NCI-H2081 treated with DMSO at 0.1 percent for 48 hours (cell line): ENCODE data around the gene DYRK1A.
"Not testable (repeated sequence)": the region's sequence is repeated elsewhere in the genome, so short reads cannot be mapped to it uniquely, and the experiment has no call there.

Experiments used
- DNase-seq: peaks from one replicate; lab custom pipeline; 2025; lab: John Stamatoyannopoulos, UW

DYRK1A gene

DNA sequence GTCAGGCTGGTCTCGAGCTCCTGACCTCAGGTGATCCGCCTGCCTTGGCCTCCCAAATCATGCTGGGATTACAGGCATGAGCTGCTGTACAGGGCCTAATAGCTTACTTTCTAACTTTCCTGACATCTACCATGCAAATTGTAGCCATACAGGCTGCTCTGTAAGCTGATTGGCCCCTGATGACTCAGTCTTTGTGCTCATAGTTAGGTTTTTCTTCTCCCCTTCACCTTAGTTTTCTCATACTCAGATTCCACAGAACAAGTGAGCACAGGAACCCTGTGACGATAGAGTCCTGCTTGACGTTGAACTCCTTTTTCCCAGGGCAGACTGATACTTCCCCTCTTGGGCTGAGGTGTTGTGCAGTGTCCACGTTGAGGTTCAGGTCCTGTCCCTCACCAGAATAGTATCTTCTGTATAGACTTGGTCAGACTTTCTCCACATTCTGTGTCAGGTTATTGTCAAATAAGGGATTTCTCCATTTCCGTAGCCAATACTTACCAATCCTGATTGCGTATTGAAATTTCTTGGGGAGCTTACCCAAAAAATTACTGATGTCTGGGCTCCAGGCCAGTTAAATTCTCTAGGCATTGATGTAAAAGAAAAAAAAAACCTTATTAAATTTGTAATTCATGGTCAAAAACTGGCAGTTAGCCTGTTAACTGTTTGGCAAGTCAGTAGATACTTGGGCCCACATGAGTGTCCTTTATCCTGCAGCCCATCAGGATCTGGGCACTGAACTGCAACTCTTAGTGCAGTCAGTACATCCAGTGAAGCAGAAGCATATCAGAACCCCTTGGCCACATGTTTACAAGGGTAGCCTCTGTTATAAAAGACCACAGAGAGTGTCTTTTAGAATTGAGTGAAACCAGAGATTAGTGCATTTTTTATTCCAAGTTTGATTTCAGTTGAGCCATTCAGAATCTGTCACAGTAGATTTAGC, 118.2 kb downstream of the DYRK1A start:
- DNase-seq: no peak

DNA sequence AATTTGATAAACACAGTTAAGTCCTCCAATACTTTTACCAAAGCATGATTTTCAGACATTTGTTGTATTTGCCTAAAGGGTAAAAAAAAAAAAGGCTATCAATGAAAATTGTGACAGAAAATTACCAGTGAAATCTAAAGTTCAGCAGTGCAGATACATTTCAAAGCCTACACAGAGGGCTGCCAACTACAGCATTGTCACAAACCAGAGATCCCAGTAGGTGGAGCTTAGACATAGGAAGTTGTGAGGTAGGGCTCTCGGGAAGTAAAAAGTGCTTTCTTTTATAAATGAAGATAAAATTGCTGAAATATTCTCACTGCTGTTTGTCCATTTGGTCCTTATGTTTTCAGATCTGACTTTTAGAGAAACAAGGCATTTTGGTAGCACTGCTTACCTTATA, 123.0 kb downstream of the DYRK1A start:
- no peak for DNase-seq

DNA sequence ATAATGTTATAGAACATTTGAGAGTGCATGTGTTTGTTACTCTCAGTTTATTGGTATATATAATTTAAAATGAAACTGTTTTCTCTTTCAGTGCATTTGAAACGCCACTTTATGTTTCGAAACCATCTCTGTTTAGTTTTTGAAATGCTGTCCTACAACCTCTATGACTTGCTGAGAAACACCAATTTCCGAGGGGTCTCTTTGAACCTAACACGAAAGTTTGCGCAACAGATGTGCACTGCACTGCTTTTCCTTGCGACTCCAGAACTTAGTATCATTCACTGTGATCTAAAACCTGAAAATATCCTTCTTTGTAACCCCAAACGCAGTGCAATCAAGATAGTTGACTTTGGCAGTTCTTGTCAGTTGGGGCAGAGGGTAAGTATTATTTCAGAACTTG, 123.5 kb downstream of the DYRK1A start:
- no peak for DNase-seq

DNA sequence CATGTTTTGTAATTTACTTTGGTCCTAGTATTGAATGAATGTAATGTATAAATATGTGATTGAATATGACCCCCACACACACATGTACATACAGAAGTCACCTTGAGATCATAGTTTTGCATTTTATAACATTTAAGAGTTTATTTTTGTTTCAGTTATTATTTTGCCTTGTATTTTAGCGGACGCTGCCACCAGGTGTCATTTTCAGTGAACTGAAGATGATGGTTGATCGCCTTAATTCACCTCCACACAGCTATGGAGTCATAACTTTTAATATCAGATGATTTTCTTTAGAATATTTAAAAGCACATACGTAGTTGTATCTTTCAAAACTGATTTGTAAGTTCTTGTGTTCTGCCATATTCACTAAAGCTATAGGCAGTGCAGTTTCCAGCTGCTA, 130.4 kb downstream of the DYRK1A start:
- DNase-seq: no peak

DNA sequence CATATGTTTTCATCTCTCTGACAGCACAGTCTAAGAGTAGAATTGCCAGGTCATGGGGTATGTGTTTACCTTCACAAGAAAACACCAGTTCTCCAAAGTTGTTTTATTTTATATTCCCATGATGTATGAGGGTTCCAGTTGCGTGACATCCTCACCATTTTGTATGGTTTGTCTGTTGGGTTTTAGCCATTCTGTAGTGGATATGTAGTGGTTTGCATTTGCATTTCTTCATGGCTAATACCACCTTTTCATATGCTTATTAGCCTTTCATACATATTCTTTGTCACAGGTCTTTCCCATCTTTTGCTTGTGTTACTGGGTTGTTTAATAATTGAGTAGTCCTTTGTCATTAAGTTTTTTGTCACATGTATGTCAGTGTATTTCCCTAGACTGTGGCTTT, 132.1 kb downstream of the DYRK1A start:
- no peak for DNase-seq

DNA sequence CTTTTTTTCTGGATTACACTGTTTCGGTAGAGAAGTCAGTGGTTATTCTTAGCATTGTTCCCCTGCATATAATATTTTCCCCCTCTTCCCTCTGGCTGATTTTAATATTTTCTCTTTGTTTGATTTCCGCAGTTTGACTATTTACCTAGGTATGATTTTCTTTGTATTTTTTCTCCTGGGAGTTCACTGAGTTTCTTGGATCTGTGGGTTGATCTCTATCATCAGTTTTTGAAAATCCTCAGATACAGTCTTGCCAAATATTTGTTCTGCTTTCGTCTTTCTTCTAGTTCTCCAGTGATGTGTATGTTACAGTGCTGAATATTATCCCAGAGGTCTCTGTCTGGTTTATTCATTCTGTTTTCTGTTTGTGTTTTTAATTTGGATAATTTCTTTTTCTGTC, 136.4 kb downstream of the DYRK1A start:
- no peak for DNase-seq

DNA sequence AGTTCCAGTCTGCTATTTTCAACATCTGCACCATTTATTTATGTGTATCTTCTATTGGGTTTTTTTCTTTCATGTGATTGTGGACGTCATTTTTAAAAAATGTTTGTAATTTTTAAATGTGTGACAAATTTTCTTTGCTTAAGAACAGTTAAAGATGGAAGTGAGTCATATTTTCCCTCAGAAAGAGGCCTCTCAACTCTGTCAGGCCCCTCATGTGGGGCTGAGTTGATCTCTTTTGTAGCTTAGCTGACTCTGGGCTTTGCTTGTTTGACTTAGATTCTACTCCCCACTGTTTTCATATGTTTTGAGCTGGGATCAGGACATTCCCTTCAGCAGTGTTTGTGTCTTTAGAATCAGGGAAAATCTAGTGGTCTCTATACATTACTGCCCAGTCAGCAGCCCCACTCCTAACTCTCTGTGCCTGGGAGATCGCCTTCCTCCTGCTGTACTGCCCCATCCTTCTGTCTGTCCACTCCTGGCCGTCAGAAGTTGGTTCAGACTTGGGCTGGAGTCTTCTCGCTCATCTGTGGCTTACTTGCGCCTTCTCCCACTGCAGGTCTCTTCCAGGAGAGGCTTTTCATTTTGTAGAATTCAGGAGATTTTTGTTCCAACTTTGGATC, 137.4 kb downstream of the DYRK1A start:
- no peak for DNase-seq

DNA sequence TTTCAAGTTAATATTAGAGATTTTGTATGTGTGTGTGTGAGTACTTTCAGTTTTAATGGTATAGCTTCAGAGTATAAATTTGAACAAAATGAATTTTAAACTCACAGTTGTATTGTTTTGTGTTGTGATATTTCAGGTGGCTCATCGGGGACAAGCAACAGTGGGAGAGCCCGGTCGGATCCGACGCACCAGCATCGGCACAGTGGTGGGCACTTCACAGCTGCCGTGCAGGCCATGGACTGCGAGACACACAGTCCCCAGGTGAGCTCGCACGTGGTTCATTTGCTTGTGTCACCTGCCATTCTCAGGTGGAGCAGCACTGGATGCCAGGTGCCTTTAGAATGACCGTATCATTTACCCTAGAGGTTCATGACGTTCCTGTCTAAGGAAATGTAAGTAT, 139.4 kb downstream of the DYRK1A start:
- DNase-seq: no peak

DNA sequence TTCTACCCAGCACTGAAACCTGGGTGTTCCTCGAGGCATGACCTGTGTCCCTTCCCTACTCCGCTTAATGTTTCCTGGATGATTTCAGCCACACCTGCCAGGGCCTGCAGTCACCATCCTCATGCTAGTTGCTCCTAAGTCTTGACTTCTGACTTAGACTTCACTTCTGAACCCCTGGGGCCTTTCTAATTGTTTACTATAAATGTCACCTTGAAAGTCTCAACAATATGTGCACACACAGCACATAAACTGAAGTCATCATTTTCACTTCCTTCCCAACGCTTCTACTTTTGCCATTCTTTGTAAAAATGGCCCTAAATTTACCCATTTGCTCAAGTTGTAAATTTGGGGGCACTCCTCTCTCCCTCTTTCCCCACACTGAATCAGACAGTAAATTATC, 141.1 kb downstream of the DYRK1A start:
- DNase-seq: no peak

DNA sequence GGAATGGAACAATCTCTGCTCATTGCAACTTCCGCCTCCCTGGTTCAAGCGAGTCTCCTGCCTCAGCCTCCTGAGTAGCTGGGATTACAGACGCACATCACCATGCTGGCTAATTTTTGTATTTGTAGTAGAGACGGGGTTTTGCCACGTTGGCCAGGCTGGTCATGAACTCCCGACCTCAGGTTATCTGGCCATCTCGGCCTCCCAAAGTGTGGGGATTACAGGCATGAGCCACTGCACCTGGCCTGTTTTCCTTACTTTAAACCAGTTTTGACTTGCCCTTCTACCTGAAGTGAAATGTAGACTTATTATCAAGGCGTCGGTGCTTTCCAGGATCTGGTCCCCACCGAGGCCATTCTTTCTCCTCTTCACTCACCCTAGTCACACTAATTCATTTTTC, 141.8 kb downstream of the DYRK1A start:
- DNase-seq: no peak

DNA sequence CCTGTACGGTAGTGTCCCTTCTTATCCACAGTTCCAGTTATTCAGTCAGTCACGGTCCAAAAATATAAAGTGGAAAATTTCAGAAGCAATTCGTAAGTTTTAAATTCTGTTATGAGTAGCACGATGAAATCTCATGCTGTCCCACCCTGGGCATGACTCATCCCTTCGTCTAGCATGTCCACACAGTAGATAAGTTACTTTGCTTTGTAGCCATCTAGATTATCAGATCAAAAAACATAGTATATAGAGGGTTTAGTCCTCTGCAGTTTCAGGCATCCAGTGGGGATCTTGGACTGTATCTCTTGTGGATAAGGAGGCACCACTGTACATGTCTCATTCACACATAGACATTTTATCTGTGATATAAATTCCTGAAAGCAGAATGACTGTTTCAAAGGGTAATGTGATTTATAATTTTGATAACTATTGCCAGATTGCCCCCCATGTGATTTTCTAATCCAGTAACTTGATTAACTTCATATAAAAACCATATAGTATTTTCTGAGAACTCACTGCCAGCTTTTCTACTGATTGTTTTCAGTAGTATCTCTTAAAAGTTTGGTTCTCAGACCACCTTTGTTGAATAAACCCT, 143.3 kb downstream of the DYRK1A start:
- DNase-seq: no peak

DNA sequence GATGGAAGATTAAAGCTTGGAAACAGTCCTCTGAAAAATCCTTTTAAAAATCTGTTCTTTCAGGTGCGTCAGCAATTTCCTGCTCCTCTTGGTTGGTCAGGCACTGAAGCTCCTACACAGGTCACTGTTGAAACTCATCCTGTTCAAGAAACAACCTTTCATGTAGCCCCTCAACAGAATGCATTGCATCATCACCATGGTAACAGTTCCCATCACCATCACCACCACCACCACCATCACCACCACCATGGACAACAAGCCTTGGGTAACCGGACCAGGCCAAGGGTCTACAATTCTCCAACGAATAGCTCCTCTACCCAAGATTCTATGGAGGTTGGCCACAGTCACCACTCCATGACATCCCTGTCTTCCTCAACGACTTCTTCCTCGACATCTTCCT, 145.3 kb downstream of the DYRK1A start:
- no peak for DNase-seq

DNA sequence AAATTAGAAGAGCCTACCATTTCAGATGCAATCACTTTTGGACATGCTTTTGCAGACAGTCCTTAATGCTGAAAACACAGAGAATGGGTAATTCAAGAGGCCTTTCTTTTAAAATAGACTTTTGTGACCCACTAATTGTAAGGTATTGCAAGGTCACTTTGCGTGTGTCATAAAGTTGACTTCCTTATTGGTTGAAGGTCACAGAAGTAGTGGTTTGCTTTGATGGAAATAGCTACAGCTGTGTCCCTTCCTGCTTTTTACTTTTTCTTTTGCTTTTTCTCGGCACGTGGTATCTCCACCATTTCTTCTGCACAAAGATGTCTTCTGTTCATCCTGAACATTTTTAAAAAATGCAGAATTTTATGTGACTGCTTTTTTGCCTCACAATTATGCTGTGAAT, 146.8 kb downstream of the DYRK1A start:
- DNase-seq: no peak

DNA sequence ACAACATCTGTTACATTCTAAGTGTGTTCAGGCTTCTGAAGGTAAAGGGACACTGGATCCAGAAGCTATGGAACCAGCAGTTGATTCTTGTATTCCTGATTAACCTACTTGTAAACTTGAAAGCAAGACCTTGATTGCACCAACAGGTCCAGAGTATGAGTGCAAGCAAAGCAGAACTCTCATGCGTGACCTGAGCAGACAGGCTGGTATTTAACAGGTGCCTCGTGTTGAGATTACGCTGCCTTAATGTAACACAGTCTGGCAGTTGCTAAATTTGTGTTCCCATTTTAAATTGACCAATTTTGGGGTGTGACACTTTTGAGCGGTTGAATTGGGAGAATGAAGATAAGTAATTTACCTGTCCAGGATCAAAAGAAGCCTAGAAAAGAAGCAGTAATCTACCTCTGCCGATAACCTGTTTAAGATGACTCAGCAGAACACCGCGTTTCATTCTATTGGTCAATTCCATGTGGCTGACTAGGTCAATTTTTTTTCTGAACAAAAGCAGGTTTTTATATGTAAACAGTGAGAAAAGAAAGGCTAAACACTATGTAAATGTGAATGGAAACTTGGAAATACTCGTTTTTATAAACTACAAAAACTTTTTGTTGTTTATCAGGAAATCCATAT, 147.6 kb downstream of the DYRK1A start:
- no peak for DNase-seq

DNA sequence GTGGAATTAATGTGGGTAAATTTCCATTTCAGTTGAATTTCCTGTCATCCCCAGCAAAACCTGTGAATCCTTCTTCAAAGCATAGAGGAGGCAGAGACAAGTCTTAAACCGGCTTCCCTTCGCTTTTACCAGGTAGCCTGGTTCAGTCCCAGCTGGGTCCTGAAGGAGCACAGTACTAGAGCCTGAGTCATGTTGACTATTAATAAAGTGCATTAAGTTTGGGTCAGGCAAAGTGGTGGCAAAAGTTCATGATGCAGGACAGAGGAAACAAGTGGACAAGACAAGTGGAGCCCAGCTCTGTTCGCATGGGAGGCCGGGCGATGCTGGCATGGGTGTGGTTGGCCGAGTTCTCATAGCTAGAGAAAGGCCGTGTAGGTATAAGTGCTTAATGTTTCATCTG, 150.4 kb downstream of the DYRK1A start:
- no peak for DNase-seq

DNA sequence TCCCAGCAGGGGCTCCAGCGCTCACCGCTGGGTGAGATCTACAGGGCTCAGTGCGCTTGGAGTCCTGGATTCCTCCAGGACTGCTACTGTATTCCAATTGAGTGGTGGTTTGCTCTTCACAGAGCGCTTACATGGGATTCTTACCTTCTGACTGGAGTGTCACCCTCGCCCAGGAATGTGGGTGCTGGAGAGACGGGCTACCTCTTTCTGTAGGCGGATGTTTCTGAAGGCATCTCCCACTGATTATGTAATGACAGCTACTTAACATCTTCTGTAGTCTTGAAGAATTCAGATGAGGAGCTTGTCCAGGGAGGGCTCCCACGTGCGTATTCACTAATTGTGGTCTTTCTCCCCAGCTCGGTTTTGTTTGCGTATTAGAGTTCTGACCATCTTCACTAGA, 154.2 kb downstream of the DYRK1A start:
- DNase-seq: no peak

DNA sequence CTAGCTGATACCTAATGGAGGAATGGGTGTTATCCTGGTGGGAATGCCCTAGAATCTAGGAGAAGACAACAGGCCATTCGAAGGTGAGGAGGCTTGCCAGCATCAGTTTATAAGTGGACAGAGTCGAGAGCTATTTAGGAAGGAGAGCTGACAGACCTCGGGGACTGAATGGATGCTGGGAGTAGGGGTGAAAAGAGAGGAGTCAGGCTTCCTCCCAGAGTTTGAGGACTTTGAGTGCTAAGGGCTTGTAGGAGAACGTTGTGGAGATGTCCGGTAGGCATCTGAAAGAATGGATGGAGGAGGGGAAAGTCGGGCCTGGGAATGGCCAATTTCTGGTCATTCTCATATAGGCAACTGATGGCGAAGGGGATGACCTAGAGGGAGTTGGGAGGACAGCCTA, 155.1 kb downstream of the DYRK1A start:
- DNase-seq: no peak

DNA sequence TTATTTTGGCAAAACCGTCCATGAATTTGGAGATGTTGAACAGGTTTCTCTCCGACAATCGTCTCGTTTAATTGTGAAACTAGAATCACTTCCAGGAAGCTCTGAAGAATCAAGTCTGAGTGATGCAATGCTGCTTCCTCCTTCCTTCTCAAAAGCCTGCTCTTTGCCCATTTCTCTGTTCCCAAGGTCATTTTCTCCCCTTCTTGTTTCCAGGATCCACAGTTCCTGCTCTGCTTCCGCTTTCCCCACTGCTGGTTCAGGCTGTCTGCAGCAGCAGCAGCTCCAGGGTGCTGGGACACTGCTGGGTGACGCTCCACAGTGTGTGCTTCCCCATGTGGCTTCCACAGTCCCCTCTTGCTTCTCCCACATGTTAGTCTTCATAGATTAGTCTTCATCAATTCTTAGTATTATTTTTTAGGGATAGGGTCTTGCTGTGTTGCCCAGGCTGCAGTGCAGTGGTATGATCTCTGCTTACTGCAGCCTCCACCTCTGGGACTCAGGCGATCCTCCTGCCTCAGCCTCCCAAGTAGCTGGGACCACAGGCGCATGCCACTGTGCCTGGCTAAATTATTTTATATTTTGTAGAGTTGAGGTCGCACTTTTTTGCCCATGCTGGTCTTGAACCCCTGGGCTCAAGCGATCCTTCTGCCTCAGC, 156.2 kb downstream of the DYRK1A start:
- no peak for DNase-seq

DNA sequence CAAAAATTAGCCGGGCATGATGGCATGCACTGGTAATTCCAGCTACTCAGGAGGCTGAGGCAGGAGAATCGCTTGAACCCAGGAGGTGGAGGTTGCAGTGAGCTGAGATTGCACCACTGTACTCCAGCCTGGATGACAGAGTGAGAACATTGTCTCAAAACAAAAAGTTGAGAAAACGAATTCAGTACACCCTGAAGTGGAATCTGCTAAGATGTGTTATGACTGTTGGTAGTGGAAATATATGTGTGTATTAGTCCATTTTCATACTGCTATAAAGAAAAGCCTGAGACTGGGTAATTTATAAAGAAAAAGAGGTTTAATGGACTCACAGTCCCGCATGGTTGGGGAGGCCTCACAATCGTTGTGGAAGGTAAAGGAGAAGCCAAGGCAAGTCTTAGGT, 158.4 kb downstream of the DYRK1A start:
- not testable (repeated sequence) for DNase-seq

DNA sequence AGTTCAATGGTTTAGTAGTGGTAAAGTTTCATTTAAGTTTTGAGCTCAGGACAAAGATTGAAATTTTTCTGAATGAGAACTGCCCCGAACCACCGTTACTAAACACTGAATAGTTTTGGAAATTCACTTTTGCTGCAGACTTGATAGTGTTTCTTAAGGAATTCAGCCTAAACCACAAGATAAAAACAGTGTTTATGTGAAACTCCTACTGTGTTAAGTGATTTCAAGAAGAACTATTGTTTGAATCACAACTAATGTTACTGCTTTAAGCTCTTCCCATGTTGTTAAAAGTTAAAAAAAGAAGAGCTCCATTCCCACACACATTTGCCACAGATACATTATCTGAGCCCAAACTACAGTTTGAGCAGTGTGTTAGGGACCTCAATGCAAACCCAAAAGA, 159.2 kb downstream of the DYRK1A start:
- DNase-seq: no peak

DNA sequence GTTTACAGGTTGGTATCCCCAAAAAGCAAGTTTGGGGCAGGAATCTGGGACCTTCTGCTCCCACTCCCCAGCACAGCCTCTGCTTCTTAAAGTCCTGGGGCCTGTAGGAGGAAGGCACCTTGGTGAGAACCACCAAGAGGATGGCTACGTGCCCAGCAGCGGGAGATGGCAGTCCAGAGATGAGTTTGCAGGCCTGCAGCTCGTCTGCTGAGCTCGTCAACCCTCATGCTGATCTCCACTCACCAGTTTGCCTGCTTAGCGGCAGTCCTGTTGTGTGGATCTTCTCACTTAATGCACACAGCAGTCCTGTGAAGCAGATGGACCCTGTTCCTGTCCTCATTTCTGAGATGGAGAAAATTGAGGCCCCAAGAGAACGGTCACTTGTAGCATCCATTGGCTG, 160.5 kb downstream of the DYRK1A start:
- no peak for DNase-seq

DNA sequence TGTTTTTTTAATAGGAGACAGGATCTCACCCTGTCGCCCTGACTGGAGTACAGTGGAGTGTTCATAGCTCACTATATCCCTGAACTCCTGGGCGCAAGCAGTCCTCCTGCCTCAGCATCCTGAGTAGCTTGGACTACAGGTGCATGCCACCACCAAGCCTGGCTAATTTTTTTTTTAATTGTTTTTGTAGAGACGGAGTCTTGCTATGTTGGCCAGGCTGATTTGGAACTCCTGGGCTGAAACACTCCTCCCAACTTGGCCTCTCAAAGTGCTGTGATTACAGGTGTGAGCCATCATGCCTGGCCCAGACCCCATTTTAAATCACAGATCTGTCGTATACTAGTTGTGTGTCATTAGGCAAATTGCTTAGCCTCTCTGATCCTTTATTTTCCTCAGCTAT, 161.1 kb downstream of the DYRK1A start:
- no peak for DNase-seq
